Mesenteric fat pad (tissue), 1 donor: ENCODE results near the gene INPP5D. TPM values are rescaled to one million over a fixed set of nuclear protein-coding genes. Genes with fewer than 3 reads are reported as not detected.
"Not testable (repeated sequence)": the region's sequence is repeated elsewhere in the genome, so short reads cannot be mapped to it uniquely, and the experiment has no call there.

Experiments
- DNase-seq: peaks from one replicate; pipeline ENCODE4 v3.0.0-alpha.2; 2020; ENCODE audit warnings: low spot score
- total RNA-seq: library from RNA; stranded (reverse); fragmentation: NEBNext Ultra II Directional; extraction: Animal tissue kit (Norgen Biotek cat#: 25700); gene quantifications from one replicate; pipeline ENCODE4 v1.2.1, GENCODE V29; 2021
- donor health status: DM: yes; HTN: yes; CAD: no.

The INPP5D gene
- total RNA-seq, 1 donor from 2014 or later, result 28.8 TPM

DNA sequence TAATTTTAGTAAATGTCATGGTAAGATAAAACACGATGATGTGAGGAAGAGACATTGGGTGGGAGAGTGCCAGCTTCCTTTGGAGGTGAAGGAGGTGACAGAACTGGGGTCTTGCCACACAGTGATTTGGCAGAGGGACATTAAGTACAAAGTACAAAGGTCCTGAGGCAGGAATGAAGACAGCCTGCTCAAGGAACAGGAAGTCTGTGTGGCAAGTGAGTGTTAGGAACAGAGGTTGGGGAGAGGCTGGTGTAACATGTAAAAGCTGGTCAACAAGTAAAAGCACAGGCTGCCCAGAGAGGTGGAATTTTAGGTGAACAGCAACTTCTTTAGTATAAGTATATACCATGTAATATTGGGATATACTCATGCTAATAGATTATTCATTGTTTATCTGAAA is 73.1 kb downstream of the INPP5D start:
- DNase-seq, result no peak

DNA sequence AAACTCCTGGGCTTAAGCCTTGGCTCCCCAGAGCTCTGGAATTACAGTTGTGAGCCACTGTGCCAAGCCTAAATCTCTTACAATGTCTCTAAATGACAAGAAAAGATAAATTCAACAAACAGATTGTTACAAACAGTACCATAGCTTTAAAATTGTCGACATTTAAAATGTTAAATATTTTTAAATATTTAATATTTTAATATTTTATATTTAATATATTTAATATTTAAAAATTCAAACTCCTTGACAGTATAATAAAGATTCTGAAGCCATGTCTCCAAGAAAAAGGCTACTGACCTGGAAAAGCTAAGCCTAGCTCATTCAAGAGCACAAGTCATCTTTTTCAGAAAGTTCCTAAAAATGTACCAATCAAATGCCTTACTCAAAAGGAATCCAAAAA is 75.3 kb downstream of the INPP5D start:
- DNase-seq, result no peak

DNA sequence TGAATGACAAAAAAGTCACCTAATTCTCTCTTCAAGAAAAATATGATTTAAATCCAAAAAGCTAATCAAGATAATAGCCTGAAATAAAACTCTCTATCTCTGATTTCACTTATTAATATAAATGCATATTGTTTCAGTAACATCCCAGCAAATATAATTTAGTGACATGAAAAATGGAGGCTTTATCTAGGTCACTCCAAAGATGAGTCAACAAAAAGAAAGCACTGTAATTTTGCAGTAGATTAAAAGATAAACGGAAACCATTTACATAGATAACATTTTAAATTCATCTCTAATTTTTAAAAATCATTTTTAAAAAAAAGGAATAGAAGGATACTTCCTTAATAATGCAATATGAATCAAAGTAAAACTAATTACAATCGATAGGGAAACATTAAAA is 76.9 kb downstream of the INPP5D start:
- no peak for DNase-seq

DNA sequence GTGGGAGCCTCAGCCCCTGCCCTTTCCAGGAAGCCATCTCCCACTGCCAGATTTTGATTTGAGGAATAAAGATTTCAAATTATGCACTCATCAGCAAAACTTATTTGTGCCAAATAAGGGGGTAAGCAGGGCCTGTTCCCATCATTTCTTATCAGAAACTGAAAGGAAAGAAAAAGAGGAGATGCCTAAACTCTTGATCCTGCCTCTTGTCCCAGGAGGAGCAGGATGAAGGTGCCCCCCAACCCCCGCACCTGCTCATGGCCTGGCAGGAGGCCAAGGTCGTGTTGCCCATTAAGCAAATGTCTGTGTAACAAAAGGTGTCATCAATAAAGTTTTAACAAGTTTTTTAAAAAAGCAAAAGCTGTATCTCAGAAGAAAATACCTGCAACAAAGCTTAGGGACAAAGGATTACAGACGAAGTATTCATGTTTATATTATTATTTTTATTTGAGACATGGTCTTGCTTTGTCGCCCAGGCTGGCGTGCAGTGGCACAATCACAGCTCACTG is 80.0 kb downstream of the INPP5D start:
- no peak for DNase-seq

DNA sequence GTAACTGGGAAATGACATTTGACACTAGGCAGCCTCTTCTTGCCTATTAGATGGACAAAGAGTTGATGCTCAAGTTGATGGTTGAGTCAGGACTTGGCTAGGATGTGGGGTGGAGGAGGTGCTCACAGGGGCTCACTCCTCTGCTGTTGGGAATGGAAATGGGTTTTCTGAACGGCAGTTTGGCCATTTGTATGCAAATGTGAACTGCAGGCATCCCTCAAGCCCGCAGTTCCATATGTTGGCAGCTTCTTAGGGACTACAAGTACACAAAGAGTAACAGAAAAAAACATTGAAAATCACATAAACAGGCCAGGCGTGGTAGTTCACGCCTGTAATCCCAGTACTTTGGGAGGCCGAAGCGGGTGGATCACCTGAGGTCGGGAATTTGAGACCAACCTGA is 80.8 kb downstream of the INPP5D start:
- no peak for DNase-seq

DNA sequence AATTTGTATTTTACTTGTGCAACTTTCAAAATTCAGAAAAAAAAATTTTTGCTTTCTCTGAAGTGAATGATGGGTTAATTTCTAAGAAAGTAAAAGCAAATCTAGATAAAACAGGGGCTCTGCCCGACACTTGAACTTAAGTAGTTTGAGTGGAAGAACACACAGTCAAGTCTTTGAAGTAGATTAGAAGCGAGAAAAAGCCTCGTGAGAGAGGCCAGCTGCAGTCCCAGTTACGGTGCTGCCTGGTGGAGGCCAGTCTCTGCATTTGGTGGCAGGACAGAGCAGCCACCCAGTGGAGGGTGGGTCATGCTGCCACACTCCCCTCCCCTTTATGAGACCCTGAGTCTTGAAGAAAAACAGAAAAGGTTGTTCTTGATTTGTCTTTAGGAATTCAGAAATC is 81.8 kb downstream of the INPP5D start:
- DNase-seq, result no peak

DNA sequence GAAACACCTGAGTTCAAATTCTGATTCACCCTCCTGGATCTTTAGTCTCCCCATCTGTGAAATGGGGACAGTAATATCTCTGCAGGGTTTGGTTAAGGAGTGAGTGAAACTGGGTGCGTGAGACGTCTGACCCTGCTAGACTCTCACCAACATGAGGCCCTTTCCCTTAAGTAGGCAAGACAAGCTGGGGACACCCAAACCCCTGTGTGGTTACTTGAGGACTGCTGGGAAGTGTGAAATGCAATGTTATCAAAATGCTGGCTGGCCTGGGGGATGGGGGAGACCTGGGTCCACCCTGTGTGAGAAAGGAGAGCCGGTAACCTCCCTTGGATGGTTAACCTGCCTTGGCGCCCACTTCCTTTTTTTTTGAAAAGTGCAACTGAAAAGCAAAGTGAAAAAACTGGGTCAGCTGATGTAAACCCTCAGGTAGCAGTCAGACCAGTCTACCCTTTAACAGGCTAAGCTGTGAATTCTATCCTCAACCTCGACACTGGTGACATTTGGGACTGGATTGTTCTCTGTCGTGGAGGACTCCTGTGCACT is 82.3 kb downstream of the INPP5D start:
- no peak for DNase-seq

DNA sequence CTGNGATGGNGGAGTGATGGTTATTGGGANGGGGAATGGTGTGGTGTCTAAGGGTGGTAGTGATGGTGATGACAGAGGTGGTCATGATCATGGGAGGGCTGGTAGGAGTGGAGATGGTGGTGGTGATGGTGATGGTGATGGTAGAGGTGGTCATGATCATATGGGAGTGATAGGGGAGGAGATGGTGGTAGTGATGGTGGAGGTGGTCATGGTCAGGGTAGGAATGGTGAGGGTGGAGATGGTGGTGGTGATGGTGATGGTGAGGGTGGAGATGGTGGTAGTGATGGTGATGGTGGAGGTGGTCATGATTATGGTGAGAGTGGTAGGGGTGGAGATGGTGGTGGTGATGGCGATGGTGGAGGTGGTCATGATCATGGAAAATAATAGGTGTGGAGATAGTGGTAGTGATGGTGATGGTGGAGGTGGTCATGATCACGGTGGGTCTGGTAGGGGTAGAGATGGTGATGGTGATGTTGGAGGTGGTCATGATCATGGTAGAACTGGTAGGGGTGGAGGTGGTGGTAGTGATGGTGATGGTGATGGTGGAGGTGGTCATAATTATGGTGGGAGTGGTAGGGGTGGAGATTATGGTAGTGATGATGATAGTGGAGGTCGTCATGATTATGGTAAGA is 83.7 kb downstream of the INPP5D start:
- DNase-seq, result no peak

DNA sequence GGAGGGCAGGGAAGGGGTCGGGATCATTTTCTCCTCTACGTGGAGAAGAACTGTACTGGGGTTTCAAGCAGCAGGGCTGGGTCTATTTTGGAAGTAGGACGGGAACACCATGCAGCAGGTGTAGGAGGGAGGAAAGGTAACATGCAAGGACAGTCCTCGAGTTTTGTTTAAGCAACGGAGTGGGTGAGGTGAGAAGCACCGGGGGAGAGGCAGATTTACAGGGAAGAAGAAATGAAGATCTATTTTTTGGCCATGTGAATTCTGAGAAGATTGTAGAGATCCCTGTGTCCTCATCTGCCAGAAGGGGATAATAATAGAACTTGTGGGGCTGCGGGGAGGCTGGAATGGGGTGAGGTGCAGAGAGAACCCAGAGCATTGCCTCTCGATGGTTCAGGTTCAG is 85.6 kb downstream of the INPP5D start:
- no peak for DNase-seq

DNA sequence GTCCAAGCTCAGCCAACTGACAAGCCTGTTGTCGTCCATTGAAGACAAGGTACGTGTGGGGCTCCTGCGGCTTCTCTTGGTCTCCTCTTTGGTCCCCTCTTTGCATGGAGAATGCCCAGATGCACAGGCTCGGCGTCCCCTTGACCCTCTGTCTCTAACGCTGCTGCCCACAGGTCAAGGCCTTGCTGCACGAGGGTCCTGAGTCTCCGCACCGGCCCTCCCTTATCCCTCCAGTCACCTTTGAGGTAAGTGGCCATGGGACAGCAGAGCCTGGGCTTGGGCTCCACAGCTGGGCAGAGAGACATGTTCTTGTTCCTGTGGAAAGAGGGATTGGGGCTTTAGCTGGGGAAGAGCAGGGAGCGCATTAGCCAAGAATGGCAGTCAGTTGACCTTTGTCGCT is 86.1 kb downstream of the INPP5D start:
- no peak for DNase-seq

DNA sequence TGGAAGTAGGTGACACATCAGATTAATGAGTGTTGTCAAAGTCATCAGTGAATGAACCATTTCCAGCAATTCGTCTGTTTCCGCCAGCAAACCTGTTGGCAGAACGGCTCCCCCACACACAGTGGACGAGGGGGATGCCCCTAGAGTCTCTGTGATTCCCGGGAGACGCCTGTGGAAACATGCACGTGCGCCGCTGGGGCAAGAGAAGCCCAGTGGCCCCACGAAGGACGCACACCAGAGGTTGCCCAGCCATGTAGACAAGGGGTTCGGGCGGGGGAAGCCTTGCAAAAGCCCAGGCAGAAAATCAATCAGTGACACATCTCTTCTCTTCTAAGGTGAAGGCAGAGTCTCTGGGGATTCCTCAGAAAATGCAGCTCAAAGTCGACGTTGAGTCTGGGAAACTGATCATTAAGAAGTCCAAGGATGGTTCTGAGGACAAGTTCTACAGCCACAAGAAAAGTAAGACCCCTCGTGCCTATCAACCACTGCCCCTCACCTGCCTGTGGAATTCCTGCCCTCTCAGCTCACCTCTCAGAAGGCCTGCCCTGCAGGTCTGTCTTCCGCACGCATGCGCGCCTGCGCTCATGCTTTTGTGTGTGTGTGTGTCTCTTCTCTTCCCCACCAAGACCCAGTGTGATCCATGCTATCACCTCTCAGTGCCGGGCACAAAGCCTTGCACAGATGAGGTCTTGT is 87.1 kb downstream of the INPP5D start:
- no peak for DNase-seq

DNA sequence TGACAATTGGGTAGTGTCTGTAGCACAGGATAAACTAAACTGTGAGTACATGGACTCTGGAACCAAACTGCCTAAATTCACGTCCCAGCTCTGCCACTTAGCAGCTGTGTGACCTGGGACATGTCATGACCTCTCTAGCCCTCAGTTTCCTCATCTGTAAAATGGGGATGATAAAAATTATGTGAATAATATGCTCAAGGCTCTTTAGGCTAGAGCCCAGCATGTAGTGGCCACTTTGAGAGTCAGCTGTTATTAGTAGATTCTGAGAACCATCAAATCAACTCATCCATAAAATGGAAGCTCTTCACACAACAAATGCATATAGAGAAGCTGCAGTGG is 87.7 kb downstream of the INPP5D start:
- DNase-seq, result no peak

DNA sequence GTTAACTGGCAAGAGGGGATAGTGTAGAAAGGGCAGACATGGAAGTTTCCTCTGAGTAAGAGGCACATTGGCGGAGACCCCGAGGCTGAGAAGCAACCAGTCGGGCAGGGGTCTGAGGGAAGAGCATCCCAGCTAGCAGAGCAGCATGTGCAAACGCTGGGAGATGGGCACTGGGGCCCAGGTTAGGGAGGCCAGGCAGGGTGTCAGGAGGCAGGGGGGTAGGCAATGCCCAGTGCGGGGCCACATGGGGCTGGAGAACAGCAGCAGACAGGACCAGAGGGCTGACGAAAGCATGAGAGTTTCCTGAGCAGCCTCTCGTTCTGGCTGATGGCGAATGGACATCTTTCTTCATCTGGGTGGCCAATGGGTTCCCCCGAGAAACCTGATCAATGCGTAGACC is 88.2 kb downstream of the INPP5D start:
- DNase-seq, result no peak

DNA sequence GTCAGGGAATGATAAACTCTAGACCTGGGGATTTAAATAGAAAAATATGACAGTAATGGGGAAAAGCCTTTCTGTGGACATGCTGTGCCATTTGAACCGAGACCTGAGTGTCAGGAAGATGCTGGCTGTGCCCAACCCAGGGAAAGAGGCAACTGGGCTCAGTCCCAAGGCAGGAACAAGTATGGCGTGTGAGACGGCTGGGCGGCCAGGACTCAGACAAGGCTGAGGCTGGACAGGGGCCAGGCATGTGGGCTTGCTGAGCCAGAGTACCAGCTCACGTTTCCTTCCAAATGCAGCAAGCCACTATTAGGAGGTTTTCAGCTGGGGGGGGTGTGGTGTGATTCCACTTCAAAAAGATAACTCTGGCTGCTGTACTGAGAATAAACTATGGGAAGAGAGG is 92.4 kb downstream of the INPP5D start:
- no peak for DNase-seq

DNA sequence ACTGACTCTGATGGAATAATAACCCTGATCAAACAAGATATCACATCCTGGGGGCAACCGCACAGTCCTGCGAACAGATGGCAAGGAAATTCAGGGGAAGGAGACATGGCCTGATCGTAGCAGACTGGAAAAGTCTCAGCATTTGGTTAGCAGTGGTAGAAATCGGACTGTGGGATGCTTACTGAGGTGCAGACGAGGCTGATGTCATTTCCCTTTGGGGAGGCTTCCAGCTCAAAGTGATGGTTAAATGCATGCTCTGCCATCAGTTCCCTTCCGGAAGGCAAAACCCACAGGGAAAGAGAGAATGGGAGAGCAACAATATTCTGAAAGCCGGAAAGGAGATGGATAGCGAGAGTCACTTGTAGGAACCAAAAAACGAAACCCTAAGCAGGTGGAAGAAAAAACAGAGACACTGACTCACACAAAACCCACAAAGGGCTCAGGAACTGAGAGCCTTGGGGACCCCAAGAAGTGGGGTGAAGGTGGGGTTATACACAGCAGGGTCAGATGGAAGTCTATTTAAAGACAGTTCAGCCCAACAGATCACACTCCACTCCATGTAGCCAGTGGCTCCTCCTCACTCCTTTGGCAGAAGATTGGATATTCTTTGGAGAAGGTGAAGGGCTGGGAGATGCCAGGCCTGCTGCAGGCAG is 93.1 kb downstream of the INPP5D start:
- no peak for DNase-seq

DNA sequence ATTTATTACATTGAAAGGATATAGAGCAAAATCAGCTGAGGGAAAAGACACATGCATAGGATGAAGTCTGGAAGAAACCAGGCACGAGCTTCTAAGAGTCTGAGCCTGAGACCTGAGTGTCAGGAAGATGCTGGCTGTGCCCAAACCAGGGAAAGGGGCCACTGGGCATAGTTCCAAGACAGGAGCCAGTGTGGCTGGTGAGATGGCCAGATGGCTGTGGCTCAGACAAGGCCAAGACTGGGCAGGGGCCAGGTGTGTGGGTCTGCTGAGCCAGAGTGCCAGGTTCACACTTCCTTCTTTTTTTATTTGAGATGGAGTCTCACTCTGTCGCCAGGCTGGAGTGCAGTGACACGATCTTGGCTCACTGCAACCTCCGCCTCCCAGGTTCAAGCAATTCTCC is 95.9 kb downstream of the INPP5D start:
- DNase-seq, result no peak

DNA sequence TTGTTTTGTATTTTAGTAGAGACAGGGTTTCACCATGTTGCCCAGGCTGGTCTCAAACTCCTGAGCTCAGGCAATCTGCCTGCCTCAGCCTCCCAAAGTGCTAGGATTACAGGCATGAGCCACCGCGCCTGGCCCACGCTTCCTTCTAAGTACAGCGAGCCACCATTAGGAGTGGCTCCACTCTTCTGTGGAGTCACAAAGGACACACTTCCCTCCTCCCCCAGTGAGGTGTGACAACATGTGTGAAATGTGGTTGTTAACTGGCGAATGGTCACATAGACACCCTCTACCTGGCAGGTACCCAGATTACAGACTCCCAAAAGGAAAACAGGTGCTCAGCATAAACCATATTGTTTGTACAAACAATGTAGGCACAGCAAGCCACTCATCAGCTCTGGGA is 96.3 kb downstream of the INPP5D start:
- not testable (repeated sequence) for DNase-seq

DNA sequence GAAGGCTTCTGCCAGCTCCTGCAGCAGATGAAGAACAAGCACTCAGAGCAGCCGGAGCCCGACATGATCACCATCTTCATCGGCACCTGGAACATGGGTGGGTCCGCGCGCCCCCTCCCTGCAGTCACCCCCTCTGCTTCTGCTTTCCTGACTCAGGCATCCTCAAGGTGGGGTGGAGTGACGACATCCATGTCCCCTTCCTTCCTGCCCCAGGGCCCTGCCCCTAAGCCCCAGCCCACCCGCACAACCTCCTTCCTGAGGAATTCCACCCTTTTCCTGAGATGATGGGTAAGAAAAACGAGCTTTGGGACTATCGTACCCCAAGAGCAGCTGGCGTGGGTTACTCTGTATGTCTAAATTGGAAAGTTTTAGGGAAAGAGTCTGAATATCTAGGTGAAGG is 101.6 kb downstream of the INPP5D start:
- no peak for DNase-seq

DNA sequence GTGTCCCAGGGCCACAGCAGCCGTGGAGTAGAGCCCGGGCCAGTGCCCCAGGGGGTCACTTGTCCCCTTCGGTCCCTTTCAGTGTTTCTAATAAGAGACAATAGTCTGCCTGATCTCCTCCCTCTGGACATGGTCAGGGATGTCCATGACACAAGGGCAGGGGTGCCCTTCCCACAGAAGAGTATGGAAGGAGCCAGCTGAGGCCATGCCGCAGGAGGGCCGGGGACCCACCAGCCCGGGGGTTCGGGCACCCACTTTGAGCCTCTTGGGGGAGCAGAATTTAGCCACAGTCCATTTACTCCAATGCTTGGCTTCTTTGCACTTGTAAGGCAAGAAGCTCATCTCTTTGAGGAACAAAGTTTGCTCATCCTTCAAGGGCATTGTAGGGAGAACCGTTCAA is 102.6 kb downstream of the INPP5D start:
- no peak for DNase-seq

DNA sequence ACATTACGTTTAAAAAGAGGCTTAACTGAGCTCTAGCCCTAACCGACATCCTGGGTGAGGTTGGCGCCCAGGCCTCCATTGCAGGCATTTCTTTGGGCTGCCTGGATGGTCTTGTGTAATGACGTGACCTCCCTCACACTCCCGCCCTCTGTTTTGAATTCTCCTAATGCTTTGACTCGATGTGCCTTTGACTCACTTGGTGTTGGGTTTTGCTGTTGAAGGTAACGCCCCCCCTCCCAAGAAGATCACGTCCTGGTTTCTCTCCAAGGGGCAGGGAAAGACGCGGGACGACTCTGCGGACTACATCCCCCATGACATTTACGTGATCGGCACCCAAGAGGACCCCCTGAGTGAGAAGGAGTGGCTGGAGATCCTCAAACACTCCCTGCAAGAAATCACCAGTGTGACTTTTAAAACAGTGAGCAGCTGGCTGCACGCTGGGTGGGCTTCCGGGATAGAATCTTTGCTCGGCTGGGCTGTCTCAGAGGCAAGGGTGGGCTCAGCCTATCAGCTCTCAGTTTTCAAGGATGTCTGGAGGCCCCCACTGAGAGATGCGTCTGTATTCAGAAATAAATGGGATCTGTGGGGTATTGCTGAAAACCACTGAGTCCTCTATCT is 103.5 kb downstream of the INPP5D start:
- no peak for DNase-seq

DNA sequence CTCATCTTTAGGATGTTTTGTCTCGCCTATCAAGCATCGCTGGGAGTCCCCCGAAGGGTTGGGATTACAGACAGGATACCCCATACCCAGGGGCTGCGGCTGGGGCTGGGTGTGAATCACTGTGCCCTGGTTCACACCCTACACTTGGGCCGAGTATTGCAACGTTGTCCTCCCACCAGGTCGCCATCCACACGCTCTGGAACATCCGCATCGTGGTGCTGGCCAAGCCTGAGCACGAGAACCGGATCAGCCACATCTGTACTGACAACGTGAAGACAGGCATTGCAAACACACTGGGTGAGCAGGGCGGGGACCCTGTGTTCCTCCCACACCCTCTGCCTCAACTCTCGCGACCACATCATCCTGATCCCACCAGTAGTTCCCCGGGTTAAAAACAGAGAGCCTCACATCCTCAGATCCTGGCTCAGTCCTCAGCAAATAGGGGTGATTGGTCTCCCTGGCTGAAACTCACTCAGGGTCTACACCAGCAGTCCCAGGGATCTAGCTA is 104.0 kb downstream of the INPP5D start:
- DNase-seq, result no peak

DNA sequence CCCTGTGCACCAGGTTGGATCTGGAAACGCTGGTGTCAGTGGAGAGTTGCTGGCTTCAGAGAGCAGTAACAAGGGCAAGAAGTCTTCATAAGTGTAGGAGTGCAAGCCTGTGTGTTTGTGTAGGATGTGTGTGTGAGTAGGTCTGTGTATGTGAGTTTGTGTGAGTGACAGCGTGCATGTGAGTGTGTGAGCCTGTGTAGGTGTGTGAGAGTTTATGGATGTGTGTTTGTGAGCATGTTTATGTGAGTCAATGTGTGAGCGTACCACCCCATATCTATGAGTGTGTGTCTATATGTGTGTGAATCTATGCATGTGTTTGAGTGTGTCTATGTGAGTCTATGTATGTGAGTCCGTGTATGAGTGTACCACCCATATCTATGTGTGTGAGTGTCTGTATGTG is 104.8 kb downstream of the INPP5D start:
- DNase-seq, result no peak
